ENCODE measurements around the gene ZNF594.
"Not testable (repeated sequence)": the region's sequence is repeated elsewhere in the genome, so short reads cannot be mapped to it uniquely, and the experiment has no call there.

Gene ZNF594

GRCh38 chr17:5135726-5136579, 55.7 kb downstream of the ZNF594 start:
- no peak for DNase-seq

GRCh38 chr17:5135131-5135712, 56.4 kb downstream of the ZNF594 start:
- DNase-seq, result not testable (repeated sequence)

- DNase-seq, result not testable (repeated sequence)
Observed at GRCh38 chr17:5134571-5134970, 57.1 kb downstream of the ZNF594 start.

GRCh38 chr17:5133961-5134360, 57.7 kb downstream of the ZNF594 start:
- not testable (repeated sequence) for DNase-seq

GRCh38 chr17:5133311-5133710, 58.4 kb downstream of the ZNF594 start:
- no peak for DNase-seq

GRCh38 chr17:5132503-5133225, 59.0 kb downstream of the ZNF594 start:
- not testable (repeated sequence) for DNase-seq

- DNase-seq, result not testable (repeated sequence)
Observed at GRCh38 chr17:5131799-5132502, 59.7 kb downstream of the ZNF594 start.

- no peak for DNase-seq
Observed at GRCh38 chr17:5131146-5131715, 60.4 kb downstream of the ZNF594 start.

GRCh38 chr17:5130687-5131086, 61.0 kb downstream of the ZNF594 start:
- DNase-seq, result not testable (repeated sequence)

GRCh38 chr17:5130261-5130660, 61.4 kb downstream of the ZNF594 start:
- not testable (repeated sequence) for DNase-seq

GRCh38 chr17:5129770-5130169, 61.9 kb downstream of the ZNF594 start:
- DNase-seq, result not testable (repeated sequence)

Measured in NCI-H187 (cell line).